Activated naive CD8-positive, alpha-beta T cell treated with anti-CD3 and anti-CD28 coated beads, Interleukin-2, amount 10 ng/mL, durations not matched to agents 7 days and 5 days (primary cell): ENCODE measurements around the gene JOSD2. TPM values are rescaled to one million over a fixed set of nuclear protein-coding genes. Genes with fewer than 3 reads are reported as not detected.
"Not testable (repeated sequence)": the region's sequence is repeated elsewhere in the genome, so short reads cannot be mapped to it uniquely, and the experiment has no call there.

Experiments
- ATAC-seq: fragments of 150-1000 bp; cut with Tn5 transposase; one replicate; pipeline ENCODE4 v1.10.0; 2021; ENCODE audit warnings: low read depth, moderate library complexity
- POLR2A ChIA-PET: fragments of 350-600 bp; sonication (Branson Sonifier 250); formaldehyde crosslinking; loops from one replicate; lab custom pipeline; 2021; ENCODE audit warnings: antibody characterized with exemption; lab: Charles Lee
- DNase-seq: peaks from one replicate; pipeline ENCODE4 v3.0.0; 2021
- H3K27ac Mint-ChIP-seq: one replicate; pipeline ENCODE4 v1.8.0; 2022; ENCODE audit warnings: mild to moderate bottlenecking, mixed read lengths
- H3K27me3 Mint-ChIP-seq: one replicate; pipeline ENCODE4 v1.8.0; 2022; ENCODE audit warnings: mild to moderate bottlenecking, moderate library complexity, mixed read lengths
- H3K36me3 Mint-ChIP-seq: one replicate; pipeline ENCODE4 v1.8.0; 2021; ENCODE audit warnings: mild to moderate bottlenecking, mixed read lengths
- H3K4me1 Mint-ChIP-seq: one replicate; pipeline ENCODE4 v1.8.0; 2021; ENCODE audit warnings: mixed read lengths
- H3K4me3 Mint-ChIP-seq: one replicate; pipeline ENCODE4 v1.8.0; 2022; ENCODE audit warnings: mild to moderate bottlenecking, moderate library complexity, mixed read lengths
- H3K9me3 Mint-ChIP-seq: one replicate; pipeline ENCODE4 v1.8.0; 2021; ENCODE audit warnings: mixed read lengths
- total RNA-seq, 2 experiments: library from RNA; stranded (reverse); gene quantifications; one replicate each; pipeline ENCODE4 v1.2.3, GENCODE V29; 2021

Gene JOSD2
- total RNA-seq, 2 experiments from 2014 or later = 31.5 to 37.3 TPM

DNA sequence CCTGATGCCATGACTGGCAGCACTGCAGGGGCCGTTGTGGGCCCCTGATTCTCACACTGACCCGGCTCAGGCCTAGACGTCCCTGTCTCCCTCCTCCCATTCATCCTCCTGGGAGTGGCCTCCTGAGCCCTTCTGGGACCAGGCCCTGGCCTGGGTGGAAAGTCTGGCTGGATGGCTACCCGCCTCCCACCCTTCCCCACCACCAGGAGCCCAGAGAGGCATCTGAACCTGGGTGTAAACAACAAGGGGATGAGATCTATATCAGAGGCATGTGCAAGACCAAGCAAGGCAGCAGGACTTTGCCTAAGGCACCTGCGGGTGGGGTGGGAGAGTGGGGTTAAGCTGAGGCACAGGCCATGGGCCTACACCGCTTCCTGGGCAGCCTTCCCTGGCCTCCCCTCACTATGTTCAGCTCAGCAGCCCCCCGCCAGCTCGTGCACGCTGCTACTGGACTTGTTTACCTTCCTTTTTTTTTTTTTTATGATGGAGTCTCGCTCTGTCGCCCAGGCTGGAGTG is 24.7 kb upstream of the JOSD2 start:
- Mint-ChIP-seq H3K4me3 (no peak overlapping the region), H3K27me3 (peaks cover 15% of the 10 kb centered on the region), H3K27ac (no peak overlapping the region), H3K9me3 (peaks cover 2% of the 10 kb centered on the region), H3K4me1 (peaks cover 2% of the 10 kb centered on the region), H3K36me3 (no peaks in the 10 kb centered on the region)
- ATAC-seq = no peak
- POLR2A ChIA-PET = no interaction called here
- DNase-seq = no peak

DNA sequence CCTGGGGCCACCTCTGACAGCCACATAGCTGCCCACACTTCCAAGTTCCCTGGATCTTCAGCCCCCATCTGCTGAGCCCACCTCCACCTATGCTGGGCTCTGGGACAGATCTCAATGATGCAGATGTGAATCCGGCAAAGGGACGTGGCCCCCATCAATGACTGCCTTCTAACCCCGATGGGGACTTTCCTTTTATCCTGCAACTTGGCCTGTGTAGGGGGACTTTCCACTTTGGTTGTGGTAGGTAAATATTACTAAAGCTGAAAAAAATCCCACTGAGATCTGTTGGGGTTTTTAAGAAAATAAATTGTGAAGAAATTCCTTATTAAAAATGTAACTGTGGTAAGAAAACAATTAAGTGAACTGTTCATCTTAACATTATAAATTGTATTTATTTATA is 23.5 kb upstream of the JOSD2 start:
- Mint-ChIP-seq H3K9me3 (peaks cover 2% of the 10 kb centered on the region), H3K27me3 (peaks cover 15% of the 10 kb centered on the region), H3K4me3 (no peak overlapping the region), H3K27ac (no peak overlapping the region), H3K36me3 (no peaks in the 10 kb centered on the region), H3K4me1 (peaks cover 2% of the 10 kb centered on the region)
- DNase-seq = no peak
- POLR2A ChIA-PET = no interaction called here
- no peak for ATAC-seq

DNA sequence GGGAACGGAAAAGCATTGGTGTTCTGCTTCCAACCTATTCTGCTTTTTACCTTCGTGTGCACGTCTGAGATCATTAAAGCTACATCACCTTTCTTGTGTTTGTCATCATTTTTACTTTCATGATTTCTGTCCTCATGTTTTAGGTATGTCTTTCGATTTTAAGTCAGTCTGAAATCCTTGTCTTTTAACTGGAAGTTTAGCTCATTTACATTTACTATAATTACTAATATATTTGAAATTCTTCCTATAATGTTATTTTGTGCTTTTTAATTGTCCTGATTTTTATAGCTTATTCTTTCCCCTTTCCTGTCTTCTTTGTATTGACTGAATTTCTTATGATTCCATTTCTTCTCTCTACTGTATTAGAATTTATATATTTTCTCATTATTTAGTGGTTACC is 22.0 kb upstream of the JOSD2 start:
- no peak overlapping the region for H3K4me3 Mint-ChIP-seq
- peaks cover 18% of the 10 kb centered on the region for H3K27me3 Mint-ChIP-seq
- peaks cover 2% of the 10 kb centered on the region for H3K9me3 Mint-ChIP-seq
- DNase-seq (no peak), ATAC-seq (no peak)
- H3K4me1 Mint-ChIP-seq = peaks cover 2% of the 10 kb centered on the region
- POLR2A ChIA-PET = no interaction called here
- H3K36me3 Mint-ChIP-seq = no peaks in the 10 kb centered on the region
- H3K27ac Mint-ChIP-seq = no peak overlapping the region

DNA sequence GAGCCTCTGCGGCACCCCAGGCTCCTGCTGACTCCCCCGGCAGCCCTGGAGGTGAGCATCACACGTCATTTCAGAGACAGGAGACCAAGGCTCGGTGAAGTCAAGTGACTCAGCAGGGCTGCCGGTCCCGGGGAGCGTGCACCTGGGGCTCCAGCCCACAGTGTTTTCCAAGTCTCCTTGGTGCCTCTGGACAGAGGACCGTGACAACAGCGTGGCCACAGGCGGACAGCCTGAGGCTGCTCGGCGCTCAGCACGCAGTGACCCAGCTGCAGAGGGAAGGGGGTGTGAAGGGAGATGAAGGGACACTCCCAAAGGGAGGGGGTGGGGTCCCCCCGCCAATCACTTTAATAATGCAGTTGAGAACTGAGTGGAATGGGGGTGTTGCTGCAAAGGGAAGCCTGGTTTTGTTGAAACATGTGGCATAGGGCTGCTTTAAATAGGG is 20.2 kb upstream of the JOSD2 start:
- DNase-seq = no peak
- POLR2A ChIA-PET = no interaction called here
- H3K27ac Mint-ChIP-seq = no peak overlapping the region
- H3K9me3 Mint-ChIP-seq = peaks cover 2% of the 10 kb centered on the region
- no peak overlapping the region for H3K4me3 Mint-ChIP-seq
- peaks cover 18% of the 10 kb centered on the region for H3K27me3 Mint-ChIP-seq
- H3K4me1 Mint-ChIP-seq = no peaks in the 10 kb centered on the region
- H3K36me3 Mint-ChIP-seq = no peaks in the 10 kb centered on the region
- ATAC-seq = no peak

DNA sequence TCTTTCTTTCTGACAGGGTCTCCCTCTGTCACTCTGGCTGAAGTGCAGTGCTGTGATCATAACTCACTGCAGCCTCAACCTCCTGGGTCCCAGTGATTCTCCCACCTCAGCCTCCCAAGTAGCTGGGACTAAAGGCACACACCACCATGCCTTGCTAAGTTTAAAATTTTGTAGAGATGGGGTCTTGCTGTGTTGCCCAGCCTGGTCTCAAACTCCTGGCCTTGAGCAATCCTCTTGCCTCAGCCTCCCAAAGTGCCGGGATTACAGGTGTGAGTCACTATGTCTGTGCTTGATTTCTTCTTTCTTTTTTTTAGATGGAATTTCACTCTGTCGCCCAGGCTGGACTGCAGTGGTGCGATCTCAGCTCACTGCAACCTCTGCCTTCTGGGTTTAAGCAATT is 17.1 kb upstream of the JOSD2 start:
- POLR2A ChIA-PET, DNase-seq, H3K9me3 Mint-ChIP-seq, H3K27ac Mint-ChIP-seq, ATAC-seq, H3K4me3 Mint-ChIP-seq, H3K36me3 Mint-ChIP-seq, H3K4me1 Mint-ChIP-seq: not testable (repeated sequence)
- H3K27me3 Mint-ChIP-seq = peaks cover 14% of the 10 kb centered on the region

DNA sequence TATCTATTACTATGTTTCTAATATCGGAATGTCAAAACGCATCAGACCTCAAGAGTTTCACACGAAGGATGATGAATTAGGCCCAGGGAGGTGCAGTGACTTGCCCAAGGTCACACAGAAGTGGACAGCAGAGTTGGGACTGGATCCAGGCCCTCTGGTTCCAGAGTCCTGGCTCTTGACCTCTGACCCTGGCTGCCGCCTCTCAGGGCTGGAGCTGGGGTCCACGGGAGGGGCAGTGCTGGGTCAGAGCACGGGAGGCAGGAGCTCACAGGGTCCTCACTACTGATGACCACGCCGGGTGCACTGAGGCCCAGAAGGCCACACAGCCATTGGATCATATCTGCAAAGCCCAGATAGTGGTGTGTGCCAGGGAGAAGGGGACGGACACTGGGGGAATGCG is 11.9 kb upstream of the JOSD2 start:
- POLR2A ChIA-PET = no interaction called here
- H3K27me3 Mint-ChIP-seq = peaks cover 8% of the 10 kb centered on the region
- no peak overlapping the region for H3K27ac Mint-ChIP-seq
- H3K9me3 Mint-ChIP-seq = no peaks in the 10 kb centered on the region
- no peaks in the 10 kb centered on the region for H3K4me1 Mint-ChIP-seq
- DNase-seq (no peak), ATAC-seq (no peak)
- no peak overlapping the region for H3K4me3 Mint-ChIP-seq
- H3K36me3 Mint-ChIP-seq = no peaks in the 10 kb centered on the region

DNA sequence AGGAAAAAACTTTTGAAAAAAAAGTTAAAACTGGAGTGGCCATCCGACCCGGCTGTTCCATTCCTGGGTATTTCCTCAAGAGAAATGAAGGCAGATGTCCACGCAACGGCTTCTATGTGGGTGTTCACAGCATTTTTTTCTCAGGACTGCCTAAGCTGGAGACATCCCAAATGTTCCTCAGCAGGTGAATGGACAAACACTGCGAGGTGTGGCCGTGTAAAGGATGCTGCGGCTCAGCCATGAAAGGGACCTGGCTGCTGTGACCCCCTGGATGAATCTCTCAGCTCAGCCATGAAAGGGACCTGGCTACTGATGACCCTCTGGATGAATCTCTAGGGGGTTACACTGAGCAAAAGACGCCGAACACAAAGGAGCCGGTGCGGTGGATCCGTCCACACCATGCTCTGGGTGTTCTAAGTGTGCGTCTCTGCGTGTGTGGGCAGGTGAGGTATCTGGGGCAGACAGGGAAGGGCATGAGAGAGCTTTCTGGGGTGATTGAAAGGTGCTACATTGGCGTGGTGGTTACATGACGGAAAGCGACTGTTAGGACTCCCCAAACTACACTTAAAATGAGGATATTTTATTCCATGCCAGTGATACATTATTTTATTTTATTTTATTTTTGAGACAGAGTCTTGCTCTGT is 10.0 kb upstream of the JOSD2 start:
- POLR2A ChIA-PET = no interaction called here
- Mint-ChIP-seq H3K4me3 (no peak overlapping the region), H3K27ac (no peak overlapping the region), H3K9me3 (no peaks in the 10 kb centered on the region), H3K4me1 (no peaks in the 10 kb centered on the region), H3K36me3 (no peaks in the 10 kb centered on the region), H3K27me3 (peaks cover 3% of the 10 kb centered on the region)
- no peak for ATAC-seq
- DNase-seq = no peak

DNA sequence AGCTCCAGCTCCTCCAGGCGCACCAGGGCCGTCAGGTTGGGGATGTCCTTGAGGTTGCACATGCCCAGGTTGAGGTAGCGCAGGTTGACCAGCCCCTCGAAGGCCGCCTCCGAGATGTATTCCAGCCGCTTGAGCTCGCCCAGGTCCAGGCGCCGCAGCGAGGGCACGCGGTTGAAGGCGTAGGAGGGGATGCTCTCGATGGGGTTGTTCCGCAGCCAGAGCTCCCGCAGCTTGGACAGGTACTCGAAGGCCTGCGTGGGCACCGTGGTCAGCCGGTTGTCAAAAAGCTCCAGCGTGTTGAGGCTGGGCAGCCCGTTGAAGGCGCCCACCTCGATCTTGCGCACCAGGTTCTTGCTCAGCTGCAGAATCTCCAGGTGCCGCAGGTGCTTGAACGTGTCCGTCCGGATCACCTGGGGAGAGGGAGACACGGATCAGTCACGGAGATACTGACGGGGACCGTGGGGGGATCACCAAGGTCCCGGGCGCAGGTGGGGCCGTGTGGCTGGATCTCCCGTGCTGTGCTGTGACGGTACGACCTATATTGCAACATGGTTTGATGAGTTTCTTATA is 8.1 kb upstream of the JOSD2 start:
- Mint-ChIP-seq H3K36me3 (no peaks in the 10 kb centered on the region), H3K27ac (no peak overlapping the region), H3K27me3 (peaks cover 7% of the 10 kb centered on the region), H3K4me1 (no peaks in the 10 kb centered on the region), H3K4me3 (no peak overlapping the region), H3K9me3 (no peaks in the 10 kb centered on the region)
- POLR2A ChIA-PET = no interaction called here
- DNase-seq (no peak), ATAC-seq (no peak)

DNA sequence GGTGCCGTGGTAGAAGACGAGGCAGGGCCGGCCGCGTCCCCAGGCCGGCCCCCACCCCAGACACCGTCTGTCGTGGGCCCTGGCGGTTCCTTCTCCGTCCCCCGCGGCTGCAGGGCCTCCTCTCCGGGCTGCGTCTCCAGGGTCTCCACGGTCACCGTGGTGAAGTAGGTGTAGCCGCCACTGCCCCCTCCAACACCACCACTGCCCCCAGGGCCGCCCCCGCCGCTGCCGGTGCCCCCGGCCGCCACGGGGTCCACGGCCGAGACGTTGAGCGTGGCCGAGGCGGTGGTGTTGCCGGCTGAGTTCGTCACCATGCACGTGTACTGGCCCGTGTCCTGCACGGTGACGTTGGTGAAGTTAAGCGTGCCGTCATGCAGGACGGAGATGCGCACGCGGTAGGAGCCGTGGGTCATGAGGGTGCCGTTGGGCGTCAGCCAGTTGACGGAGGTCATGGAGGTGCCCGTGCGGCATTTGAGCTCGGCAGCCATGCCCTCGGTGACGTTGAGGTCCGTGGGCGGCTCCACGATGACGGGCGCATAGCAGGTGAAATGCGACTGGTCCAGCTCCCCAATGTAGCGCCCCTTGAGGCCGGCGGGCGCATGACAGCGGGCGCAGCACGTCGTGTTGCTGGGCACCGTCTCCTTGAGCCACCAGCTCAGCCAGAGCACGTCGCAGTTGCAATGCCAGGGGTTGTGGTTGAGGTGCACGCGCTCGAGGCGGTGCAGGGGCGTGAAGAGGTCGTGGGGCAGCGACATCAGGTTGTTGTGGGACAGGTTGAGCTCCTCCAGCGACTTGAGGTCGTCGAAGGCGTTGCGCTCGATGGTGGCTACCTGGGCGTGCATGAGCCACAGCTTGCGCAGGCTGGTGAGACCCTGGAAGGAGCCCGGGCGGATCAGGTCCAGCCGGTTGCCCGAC is 7.4 kb upstream of the JOSD2 start:
- H3K27me3 Mint-ChIP-seq = peaks cover 7% of the 10 kb centered on the region
- no peak for DNase-seq

DNA sequence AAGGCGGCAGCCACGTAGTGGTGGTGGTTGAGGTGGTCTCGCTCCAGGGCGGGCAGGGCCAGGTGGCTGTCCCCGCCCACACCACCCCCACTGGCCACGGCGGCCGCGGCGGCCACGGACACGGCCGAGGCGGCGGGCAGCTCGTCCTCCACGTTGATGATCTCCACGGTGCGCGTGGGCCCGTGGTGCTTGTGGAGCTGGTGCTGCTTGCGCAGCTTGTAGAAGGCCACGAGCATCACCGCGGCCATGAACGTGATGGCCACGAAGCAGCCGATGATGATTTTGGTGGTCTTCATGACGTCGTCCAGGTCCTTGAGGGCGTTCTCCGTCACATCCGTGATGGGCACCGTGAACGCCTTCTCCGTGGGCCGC is 6.7 kb upstream of the JOSD2 start:
- Mint-ChIP-seq H3K36me3 (no peaks in the 10 kb centered on the region), H3K4me1 (peaks cover 1% of the 10 kb centered on the region), H3K27ac (no peak overlapping the region), H3K27me3 (peaks cover 9% of the 10 kb centered on the region), H3K9me3 (no peaks in the 10 kb centered on the region), H3K4me3 (no peak overlapping the region)
- POLR2A ChIA-PET = no interaction called here
- DNase-seq = no peak
- ATAC-seq = no peak

More for the DNA sequence above, 7.4 kb upstream of the JOSD2 start:
- ATAC-seq = no peak
- Mint-ChIP-seq H3K9me3 (no peaks in the 10 kb centered on the region), H3K27ac (no peak overlapping the region), H3K4me1 (peaks cover under 1% of the 10 kb centered on the region), H3K4me3 (no peak overlapping the region), H3K36me3 (no peaks in the 10 kb centered on the region)
- POLR2A ChIA-PET = no interaction called here

DNA sequence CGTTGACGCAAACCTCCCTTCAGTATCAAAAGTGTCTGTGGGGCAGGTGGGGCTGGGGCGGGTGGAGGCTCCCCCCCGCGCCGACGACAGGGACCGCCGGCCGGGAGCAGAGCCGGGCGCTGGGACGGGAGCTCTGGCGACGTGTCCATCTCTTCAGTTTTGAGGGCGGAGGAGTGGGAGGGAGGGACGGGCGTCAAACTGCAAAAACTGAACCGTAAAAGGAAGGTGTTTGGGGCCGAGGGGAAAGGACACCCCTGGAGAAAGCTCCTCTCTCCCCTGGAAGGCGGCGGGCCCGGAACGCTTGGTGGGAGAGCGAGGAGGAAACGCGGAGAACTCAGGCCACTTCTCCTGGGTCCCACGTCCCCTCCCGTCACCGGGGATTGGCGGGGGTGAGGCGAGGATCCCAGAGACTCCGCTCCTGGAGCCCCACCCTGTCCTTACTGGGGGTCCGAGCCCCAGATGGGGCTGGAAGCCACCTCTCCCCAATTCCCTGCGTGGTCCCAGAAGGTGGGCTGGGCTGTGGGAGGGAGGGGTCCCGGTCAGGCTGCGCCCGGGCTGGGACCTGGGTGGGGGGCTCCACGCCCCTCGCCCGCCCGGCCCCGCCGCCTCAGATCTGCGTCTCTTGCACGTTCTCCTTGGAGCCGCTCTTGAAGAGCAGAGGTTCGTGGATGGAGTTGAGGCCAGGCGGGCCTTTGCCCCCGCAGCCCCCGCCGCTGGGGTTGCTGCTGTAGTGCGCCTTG is 6.1 kb upstream of the JOSD2 start:
- Mint-ChIP-seq H3K27ac (no peak overlapping the region), H3K4me3 (no peak overlapping the region)
- no peak for ATAC-seq

DNA sequence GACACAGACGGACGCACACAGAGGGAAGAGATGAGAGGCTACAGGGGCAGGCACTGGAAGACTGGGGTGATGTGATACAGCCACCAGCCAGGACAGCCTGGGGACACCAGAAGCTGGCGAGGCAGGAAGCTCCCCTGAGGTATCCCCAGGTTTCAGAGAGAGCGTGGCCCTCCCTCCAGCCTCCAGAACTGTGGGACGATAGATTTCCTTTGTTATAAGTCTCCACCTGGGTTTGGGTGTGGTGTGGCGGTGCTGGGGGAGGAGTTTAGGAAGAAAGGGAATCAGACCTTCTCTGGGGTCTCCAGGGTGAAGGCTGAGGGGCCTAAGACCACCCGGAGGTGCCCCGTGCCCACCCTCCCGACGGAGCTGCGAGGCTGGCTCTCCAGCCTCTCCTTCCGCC is 5.5 kb upstream of the JOSD2 start:
- peaks cover 4% of the 10 kb centered on the region for H3K4me1 Mint-ChIP-seq
- DNase-seq = no peak
- H3K27ac Mint-ChIP-seq = no peak overlapping the region
- POLR2A ChIA-PET = no interaction called here
- ATAC-seq = no peak
- H3K36me3 Mint-ChIP-seq = no peaks in the 10 kb centered on the region
- no peak overlapping the region for H3K4me3 Mint-ChIP-seq
- no peaks in the 10 kb centered on the region for H3K9me3 Mint-ChIP-seq
- peaks cover 9% of the 10 kb centered on the region for H3K27me3 Mint-ChIP-seq

More for the DNA sequence above, 6.1 kb upstream of the JOSD2 start:
- no peaks in the 10 kb centered on the region for H3K9me3 Mint-ChIP-seq
- peaks cover 1% of the 10 kb centered on the region for H3K4me1 Mint-ChIP-seq
- no peak for DNase-seq
- peaks cover 9% of the 10 kb centered on the region for H3K27me3 Mint-ChIP-seq
- no peaks in the 10 kb centered on the region for H3K36me3 Mint-ChIP-seq
- POLR2A ChIA-PET = no interaction called here

DNA sequence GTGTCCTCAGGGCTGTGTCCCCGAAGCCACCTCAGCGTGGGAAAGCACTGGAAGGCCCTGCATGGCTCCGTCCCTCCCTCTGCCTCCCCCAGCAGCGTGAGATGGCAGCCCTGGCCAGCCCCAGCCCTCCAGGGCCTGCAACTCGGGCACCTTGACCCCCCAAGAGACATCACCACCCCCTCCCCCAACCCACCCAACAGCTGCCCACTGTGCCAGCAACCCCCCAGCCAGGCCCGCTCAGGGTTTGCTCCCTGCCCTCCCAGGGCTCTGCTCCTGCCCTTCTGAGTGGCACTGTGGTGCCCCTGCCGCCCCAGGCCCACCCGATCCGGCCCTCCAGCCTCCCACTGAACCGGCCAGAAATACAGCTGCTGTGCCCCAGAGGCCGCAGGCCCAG is 4.2 kb upstream of the JOSD2 start:
- peaks cover 14% of the 10 kb centered on the region for H3K4me1 Mint-ChIP-seq
- no peak overlapping the region for H3K27ac Mint-ChIP-seq
- H3K36me3 Mint-ChIP-seq = no peaks in the 10 kb centered on the region
- H3K27me3 Mint-ChIP-seq = peaks cover 8% of the 10 kb centered on the region
- ATAC-seq (no peak), DNase-seq (no peak)
- POLR2A ChIA-PET = no interaction called here
- H3K9me3 Mint-ChIP-seq = no peaks in the 10 kb centered on the region
- H3K4me3 Mint-ChIP-seq = no peak overlapping the region
